HG03103 (cell line): ENCODE measurements around the gene MDFI.

Experiments used
- ATAC-seq: cut with Tn5 transposase; IDR thresholded peaks from one replicate; pipeline ENCODE4 v1.9.1; 2021; ENCODE audit warnings: low read depth; ENCODE audit not compliant: unreplicated experiment

The MDFI gene

DNA sequence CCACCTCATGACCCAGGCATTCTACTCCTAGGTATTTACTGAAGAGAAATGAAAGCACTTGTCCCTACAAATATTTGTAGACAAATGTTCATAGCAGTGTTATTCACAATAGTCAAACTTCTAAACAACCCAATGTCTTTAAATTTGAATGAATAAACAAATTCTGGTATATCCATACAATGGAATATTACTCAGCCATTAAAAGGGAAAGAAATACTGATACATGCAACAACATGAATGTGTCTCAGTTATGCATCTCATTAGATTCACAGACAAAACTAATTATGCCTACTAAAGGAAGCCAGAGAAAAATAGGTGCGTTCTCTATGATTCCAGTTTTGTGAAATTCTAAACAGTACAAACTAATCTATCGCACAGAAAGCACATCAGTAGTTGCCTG, 30.7 kb downstream of the MDFI start:
- ATAC-seq = no peak

- no peak for ATAC-seq
Observed at GRCh38 chr6:41670703-41671360, 32.6 kb downstream of the MDFI start.

- ATAC-seq = no peak
Observed at GRCh38 chr6:41671376-41671775, 33.1 kb downstream of the MDFI start.

- no peak for ATAC-seq
Observed at GRCh38 chr6:41672016-41672415, 33.7 kb downstream of the MDFI start.

DNA sequence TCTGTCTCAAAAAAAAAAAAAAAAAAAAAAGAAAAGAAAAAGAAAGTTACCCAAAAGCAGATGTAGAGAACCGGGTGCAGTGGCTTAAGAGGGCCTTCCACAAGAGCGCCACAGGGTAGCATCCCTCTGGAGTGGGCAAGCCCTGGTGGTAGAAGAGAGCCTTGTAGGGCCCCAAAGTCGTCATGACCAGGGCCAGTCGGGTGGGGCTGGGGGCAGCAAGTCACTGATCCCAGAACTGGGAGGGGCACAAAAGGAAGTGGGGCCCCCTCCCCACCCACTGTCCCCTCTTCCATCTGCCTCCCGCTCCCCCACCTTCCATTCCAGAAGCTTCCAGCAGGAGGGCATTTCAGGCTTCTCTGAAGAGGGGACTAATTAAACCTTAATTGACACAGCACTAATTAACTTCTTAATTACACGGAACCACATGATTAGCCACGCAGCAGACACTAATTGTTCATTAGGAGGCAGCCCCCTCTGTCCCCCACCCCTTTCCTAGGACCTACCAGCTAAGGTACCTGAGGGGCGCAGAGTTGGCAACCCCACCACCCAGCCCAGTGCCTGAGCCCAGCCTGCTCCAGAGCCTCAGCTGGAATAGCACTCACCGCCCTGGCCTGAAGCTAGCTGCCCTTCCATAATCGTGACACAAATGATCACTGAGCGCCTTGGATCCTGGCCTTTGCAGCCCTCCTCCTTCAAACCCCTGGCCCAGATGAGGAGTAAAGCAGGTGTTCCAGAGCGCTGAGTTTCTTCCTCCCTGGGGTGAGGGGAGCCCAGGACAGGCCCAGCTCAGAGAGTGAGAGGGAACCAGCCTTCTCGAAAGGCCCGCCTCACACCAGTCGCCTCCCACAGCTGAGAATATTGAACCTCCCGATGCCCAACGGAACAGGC, 34.8 kb downstream of the MDFI start:
- ATAC-seq = no peak

- ATAC-seq = no peak
Observed at GRCh38 chr6:41673704-41674000, 35.4 kb downstream of the MDFI start.

DNA sequence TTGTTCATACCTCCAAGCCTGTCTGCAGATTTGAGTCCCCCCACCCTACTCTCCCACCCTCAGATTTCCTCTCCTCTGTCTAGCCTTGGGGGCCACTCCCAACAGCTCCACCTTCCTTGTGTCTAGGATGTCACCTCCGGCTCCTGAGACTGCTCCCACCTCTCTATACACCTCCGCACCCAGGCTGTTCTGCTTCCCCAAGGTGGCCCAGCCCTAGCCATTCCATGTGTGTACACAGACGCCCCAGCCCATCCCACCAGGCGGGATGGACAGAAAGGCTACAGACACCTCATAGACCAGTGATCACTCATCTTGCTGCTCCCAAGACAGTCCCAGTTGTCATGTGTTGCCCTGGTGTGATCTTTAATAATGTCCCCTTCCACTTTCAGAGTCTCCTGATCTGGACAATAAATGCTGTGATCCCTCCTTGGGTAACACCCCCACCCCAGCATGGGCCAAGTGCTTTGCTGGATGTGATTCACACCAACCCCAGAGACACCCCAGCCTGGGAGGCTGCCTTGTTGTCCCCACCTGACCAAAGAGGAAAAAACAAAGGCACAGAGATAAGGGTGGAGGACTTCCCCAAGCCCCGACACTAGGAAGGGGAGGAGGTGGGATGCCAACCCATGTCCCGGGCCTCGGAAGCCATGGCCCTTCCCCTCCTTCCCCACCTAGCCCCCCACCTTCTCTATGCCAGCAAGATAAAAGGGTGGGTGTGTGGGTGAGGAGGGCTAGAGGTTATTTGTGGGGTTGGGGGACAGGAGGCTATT, 36.1 kb downstream of the MDFI start:
- no peak for ATAC-seq

GRCh38 chr6:41675176-41675775, 37.0 kb downstream of the MDFI start:
- no peak for ATAC-seq

GRCh38 chr6:41675992-41676391, 37.7 kb downstream of the MDFI start:
- no peak for ATAC-seq

GRCh38 chr6:41676431-41676830, 38.2 kb downstream of the MDFI start:
- no peak for ATAC-seq

GRCh38 chr6:41677124-41677921, 39.1 kb downstream of the MDFI start:
- no peak for ATAC-seq

DNA sequence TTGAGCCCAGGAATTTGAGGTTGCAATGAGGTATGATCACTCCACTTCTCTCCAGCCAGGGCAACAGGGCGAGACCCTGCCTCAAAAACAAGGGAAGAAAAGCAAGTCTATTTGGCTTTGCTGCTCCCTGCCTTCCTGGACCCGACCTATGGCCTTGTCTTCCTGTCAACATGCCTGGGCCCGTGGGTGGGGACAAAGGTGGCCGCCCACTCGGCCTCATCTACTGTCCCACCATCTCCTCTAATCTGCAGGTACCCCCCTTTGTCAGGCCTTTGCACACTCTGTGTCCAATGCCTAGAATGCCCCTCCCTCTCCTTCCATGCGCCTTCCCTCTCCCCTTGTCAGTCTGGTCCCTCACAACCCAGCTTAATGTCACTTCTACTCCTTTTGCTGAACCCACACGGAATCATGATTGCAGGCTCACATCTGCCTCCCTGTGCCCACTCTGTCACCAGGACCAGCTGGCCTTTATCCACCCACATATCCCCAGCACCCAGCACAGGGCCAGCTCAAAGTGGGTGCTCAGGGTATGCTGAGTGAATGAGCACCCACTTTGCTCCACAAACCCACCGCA, 40.3 kb downstream of the MDFI start:
- no peak for ATAC-seq

- ATAC-seq = no peak
Observed at GRCh38 chr6:41679696-41680095, 41.4 kb downstream of the MDFI start.

GRCh38 chr6:41680182-41680965, 42.1 kb downstream of the MDFI start:
- ATAC-seq = no peak

DNA sequence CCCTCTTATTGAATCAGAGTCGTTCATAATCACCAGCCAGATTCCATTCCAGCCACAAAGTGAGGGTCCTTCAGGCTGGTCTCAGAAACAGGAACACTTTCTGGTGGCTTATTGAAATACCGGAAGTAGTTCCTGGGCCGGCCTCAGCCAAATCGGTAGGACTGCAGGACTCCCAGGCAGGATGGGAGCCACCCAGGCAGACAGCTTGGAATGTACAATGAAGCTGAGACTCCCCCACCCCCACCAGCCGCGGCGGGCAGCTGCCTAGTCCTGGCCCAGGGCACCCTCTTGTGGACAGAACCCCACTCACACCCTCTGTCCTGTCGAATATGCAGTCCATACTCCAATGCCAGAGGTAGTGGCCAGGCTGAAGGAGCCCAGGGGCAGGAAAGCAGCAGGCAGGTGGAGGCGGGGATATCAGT, 43.8 kb downstream of the MDFI start:
- no peak for ATAC-seq

DNA sequence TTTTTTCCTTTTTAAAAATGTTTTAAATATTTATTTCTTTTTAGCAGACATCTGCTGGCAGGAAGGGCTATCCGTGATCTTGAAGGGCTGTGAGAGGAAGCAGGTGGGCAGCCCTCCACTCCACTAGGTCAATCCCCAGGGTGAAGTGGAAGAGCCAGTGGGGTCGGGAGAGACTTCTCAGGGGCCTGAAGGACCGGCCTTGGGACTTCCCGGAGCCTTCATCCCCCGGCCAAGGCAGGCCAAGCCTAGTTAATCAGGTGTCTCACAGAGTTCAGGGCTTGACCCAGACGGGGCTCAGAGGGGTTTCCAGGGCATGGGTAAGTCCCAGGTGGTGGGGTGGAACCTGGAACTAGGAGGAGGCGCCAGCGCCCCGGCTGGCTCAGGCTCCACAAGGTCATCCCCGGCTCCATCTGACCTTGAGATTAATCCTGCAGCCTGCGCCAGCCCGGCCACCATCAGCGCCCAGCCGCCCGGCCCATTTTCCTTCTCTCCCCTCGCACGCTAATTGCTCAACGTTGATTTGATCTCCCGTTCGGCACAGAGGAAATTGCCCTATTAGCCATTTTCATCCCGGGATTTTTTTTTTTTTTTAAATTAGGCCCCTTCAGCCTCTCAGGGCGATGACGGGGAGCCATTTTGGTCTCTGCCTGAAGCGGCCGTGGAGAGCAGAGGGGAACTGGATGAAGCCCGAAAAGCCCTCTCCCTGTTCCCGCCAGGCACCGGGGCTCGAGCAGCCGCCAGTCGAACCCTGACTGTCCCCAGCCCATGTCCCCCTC, 44.4 kb downstream of the MDFI start:
- ATAC-seq = no peak

- ATAC-seq = no peak
Observed at GRCh38 chr6:41683273-41683522, 44.9 kb downstream of the MDFI start.

DNA sequence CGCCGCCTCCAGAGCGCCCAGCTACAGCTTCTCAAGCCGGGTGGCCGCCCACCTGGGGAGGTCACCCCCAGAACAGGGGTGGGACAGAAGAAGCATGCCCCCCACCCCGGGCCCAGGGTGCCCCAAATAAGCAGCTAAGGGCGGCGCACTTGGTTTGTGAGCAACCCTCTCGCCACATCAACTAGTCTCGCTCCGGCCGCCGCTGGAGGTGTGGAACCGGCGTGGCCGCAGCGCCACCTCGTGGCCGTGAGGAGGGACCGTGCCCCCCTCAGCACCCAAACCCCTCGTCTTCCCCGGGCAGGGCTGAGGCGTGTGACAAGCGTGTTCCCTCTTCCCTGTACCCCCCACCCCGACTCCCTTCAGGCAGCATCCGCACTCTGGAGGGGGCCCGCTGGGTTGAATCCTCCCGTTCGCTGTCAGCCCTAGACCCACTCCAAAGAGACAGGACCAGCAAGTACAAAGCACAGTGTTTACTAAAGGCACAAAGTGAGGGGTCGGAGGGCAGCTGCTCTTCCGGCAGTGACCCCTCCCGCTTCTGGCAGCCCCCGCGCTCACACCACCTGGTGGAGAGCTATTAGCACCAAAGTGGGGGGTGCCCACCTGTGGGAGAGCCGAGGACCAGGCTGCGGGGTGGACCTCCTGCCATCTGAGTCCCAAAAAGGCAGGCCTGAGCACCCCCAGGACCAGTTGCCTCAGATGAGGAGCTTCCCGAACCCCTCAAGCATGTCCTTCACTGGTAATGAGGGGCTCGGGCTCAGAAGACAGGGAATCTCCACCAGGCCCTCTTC, 45.4 kb downstream of the MDFI start:
- no peak for ATAC-seq
